IMR-90 (cell line): ENCODE results near the gene TIGD4. TPM values are rescaled to one million over a fixed set of nuclear protein-coding genes. Genes with fewer than 3 reads are reported as not detected.
A peak's percentile ranks its signal among the peaks of the same experiment; 100 is the strongest.

Experiments used
- ATAC-seq: fragments of 200-7000 bp; cut with Tn5 transposase; 2 replicates; pipeline ENCODE4 v1.9.1; 2020; ENCODE audit warnings: low read depth, mild to moderate bottlenecking, moderate library complexity
- BruUV-seq: library from RNA; stranded (reverse); fragments of 400-500 nt; replicated peaks from 2 replicates; lab custom pipeline; 2021; lab: Mats Ljungman, UMichigan
- CTCF ChIA-PET: fragments of 300-600 bp; formaldehyde crosslinking; extraction: SDS; loops from one replicate; lab custom pipeline; 2021; ENCODE audit warnings: antibody characterized with exemption; lab: Yijun Ruan, JAX
- POLR2A ChIA-PET: fragments of 300-600 bp; sonication (Branson Sonifier 250); formaldehyde crosslinking; loops from one replicate; lab custom pipeline; 2022; ENCODE audit warnings: antibody characterized with exemption; ENCODE audit not compliant: unreplicated experiment; lab: Charles Lee
- DNase-seq: peaks from one replicate; pipeline ENCODE4 v3.0.0; 2013
- H2AFZ ChIP-seq: replicated peaks from 2 replicates; pipeline ENCODE3; 2013; ENCODE audit warnings: low read length, mild to moderate bottlenecking; ENCODE audit not compliant: poor library complexity
- H2AK5ac ChIP-seq: 2 replicates; pipeline ENCODE4 v1.6.1; 2013; ENCODE audit warnings: low read depth, low read length, inconsistent platforms
- H2AK9ac ChIP-seq: replicated peaks from 2 replicates; pipeline ENCODE3; 2013; ENCODE audit warnings: mild to moderate bottlenecking, low read depth, low read length, moderate library complexity; ENCODE audit not compliant: poor library complexity
- H2BK120ac ChIP-seq: 2 replicates; pipeline ENCODE4 v1.6.1; 2013; ENCODE audit warnings: low read depth, low read length, inconsistent platforms
- H2BK15ac ChIP-seq: 3 replicates; pipeline ENCODE4 v1.6.1; 2013; ENCODE audit warnings: low read depth, low read length, inconsistent platforms
- H2BK20ac ChIP-seq: 2 replicates; pipeline ENCODE4 v1.6.1; 2013; ENCODE audit warnings: low read depth, mild to moderate bottlenecking, inconsistent platforms, low read length, moderate library complexity
- H2BK5ac ChIP-seq: 2 replicates; pipeline ENCODE4 v1.6.1; 2013; ENCODE audit warnings: mild to moderate bottlenecking, low read depth, low read length, inconsistent platforms; ENCODE audit not compliant: poor library complexity, severe bottlenecking
- H3K14ac ChIP-seq: replicated peaks from 2 replicates; pipeline ENCODE4 v1.6.1; 2013; ENCODE audit warnings: low read depth, low read length, inconsistent platforms
- H3K18ac ChIP-seq: 2 replicates; pipeline ENCODE4 v1.6.1; 2013; ENCODE audit warnings: low read depth, low read length, control low read depth
- H3K23ac ChIP-seq: 2 replicates; pipeline ENCODE4 v1.6.1; 2013; ENCODE audit warnings: low read depth, low read length, inconsistent platforms
- H3K27ac ChIP-seq: 2 replicates; pipeline ENCODE4 v1.5.1; 2013; ENCODE audit warnings: mild to moderate bottlenecking, control low read depth, low read length; ENCODE audit not compliant: insufficient read depth
- H3K27me3 ChIP-seq: 2 replicates; pipeline ENCODE4 v1.6.1; 2013; ENCODE audit warnings: low read length; ENCODE audit not compliant: control insufficient read depth, insufficient read depth
- H3K36me3 ChIP-seq: 2 replicates; pipeline ENCODE4 v1.6.1; 2013; ENCODE audit warnings: low read length, mixed read lengths; ENCODE audit not compliant: control insufficient read depth, insufficient read depth
- H3K4ac ChIP-seq: 2 replicates; pipeline ENCODE4 v1.6.1; 2013; ENCODE audit warnings: low read depth, low read length, inconsistent platforms
- H3K4me1 ChIP-seq: 2 replicates; pipeline ENCODE4 v1.6.1; 2013; ENCODE audit warnings: low read length, mixed read lengths; ENCODE audit not compliant: control insufficient read depth, insufficient read depth
- H3K4me2 ChIP-seq: 2 replicates; pipeline ENCODE4 v1.6.1; 2013; ENCODE audit warnings: low read depth, mild to moderate bottlenecking, control low read depth, low read length, moderate library complexity
- H3K4me3 ChIP-seq: 2 replicates; pipeline ENCODE4 v1.5.1; 2013; ENCODE audit warnings: low read depth, mild to moderate bottlenecking, control low read depth, low read length, moderate library complexity; ENCODE audit not compliant: insufficient read depth
- H3K56ac ChIP-seq: 2 replicates; pipeline ENCODE4 v1.6.1; 2013; ENCODE audit warnings: low read length, inconsistent platforms; ENCODE audit not compliant: insufficient read depth; ENCODE audit errors: extremely low read depth
- H3K79me1 ChIP-seq, 2 experiments: 2 replicates each; pipeline ENCODE4 v1.6.1; 2013; ENCODE audit warnings: low read length in 2 of 2, inconsistent platforms in 1 of 2, low read depth in 1 of 2
- H3K9ac ChIP-seq: 2 replicates; pipeline ENCODE4 v1.6.1; 2013; ENCODE audit warnings: low read depth, low read length, control low read depth
- H3K9me1 ChIP-seq: 2 replicates; pipeline ENCODE4 v1.6.1; 2013; ENCODE audit warnings: low read length, inconsistent platforms; ENCODE audit not compliant: insufficient read depth
- H3K9me3 ChIP-seq: 2 replicates; pipeline ENCODE4 v1.6.1; 2013; ENCODE audit warnings: low read length; ENCODE audit not compliant: control insufficient read depth, insufficient read depth
- H4K20me1 ChIP-seq: 2 replicates; pipeline ENCODE4 v1.6.1; 2013; ENCODE audit warnings: low read length, inconsistent platforms; ENCODE audit not compliant: insufficient read depth
- H4K5ac ChIP-seq: 2 replicates; pipeline ENCODE4 v1.6.1; 2013; ENCODE audit warnings: mild to moderate bottlenecking, low read depth, low read length, control low read depth
- H4K8ac ChIP-seq, 2 experiments: 2 replicates each; pipeline ENCODE4 v1.6.1; 2013; ENCODE audit warnings: low read depth in 2 of 2, low read length in 2 of 2, control low read depth in 1 of 2, inconsistent platforms in 1 of 2
- H4K91ac ChIP-seq: 2 replicates; pipeline ENCODE4 v1.6.1; 2013; ENCODE audit warnings: low read depth, low read length, inconsistent platforms; ENCODE audit not compliant: insufficient read depth
- CEBPB ChIP-seq: IDR thresholded peaks from 2 replicates; pipeline ENCODE4 v1.6.1; 2012; ENCODE audit warnings: low read depth, low read length, improper control_type of control experiment
- CTCF ChIP-seq: conservative IDR thresholded peaks from 2 replicates; pipeline ENCODE4 v1.5.1; 2012; ENCODE audit warnings: mild to moderate bottlenecking, low read depth, low read length, improper control_type of control experiment
- ELK1 ChIP-seq: fragments of 150-350 bp; IDR thresholded peaks from 2 replicates; pipeline ENCODE4 v1.6.1; 2016; ENCODE audit warnings: low read depth, mild to moderate bottlenecking, low read length, moderate library complexity, borderline replicate concordance
- FOS ChIP-seq: fragments of 150-350 bp; IDR thresholded peaks from 2 replicates; pipeline ENCODE4 v1.6.1; 2016; ENCODE audit warnings: low read depth, low read length
- MAFK ChIP-seq: IDR thresholded peaks from 2 replicates; pipeline ENCODE4 v1.6.1; 2012; ENCODE audit warnings: low read depth, low read length, improper control_type of control experiment
- MAZ ChIP-seq: IDR thresholded peaks from 2 replicates; pipeline ENCODE4 v1.6.1; 2012; ENCODE audit warnings: low read depth, mild to moderate bottlenecking, low read length, improper control_type of control experiment, moderate library complexity, borderline replicate concordance
- MXI1 ChIP-seq: IDR thresholded peaks from 2 replicates; pipeline ENCODE4 v1.6.1; 2012; ENCODE audit warnings: low read depth, mild to moderate bottlenecking, low read length, moderate library complexity, borderline replicate concordance
- NFE2L2 ChIP-seq: fragments of 150-350 bp; IDR thresholded peaks from 2 replicates; pipeline ENCODE4 v1.6.1; 2016; ENCODE audit warnings: low read depth, mild to moderate bottlenecking, low read length
- POLR2A ChIP-seq: IDR thresholded peaks from 2 replicates; pipeline ENCODE4 v1.6.1; 2012; ENCODE audit warnings: mild to moderate bottlenecking, low read depth, low read length
- RAD21 ChIP-seq: IDR thresholded peaks from 2 replicates; pipeline ENCODE4 v1.6.1; 2012; ENCODE audit warnings: low read length, improper control_type of control experiment
- RCOR1 ChIP-seq: IDR thresholded peaks from 2 replicates; pipeline ENCODE4 v1.6.1; 2012; ENCODE audit warnings: mild to moderate bottlenecking, low read length, improper control_type of control experiment; ENCODE audit not compliant: insufficient replicate concordance
- RFX5 ChIP-seq: IDR thresholded peaks from 2 replicates; pipeline ENCODE4 v1.8.0; 2012; ENCODE audit warnings: low read depth, mild to moderate bottlenecking, low read length, moderate library complexity
- SMC3 ChIP-seq: fragments of 150-350 bp; IDR thresholded peaks from 2 replicates; pipeline ENCODE4 v1.6.1; 2016; ENCODE audit warnings: low read depth, mild to moderate bottlenecking, antibody characterized with exemption, low read length, moderate library complexity
- USF2 ChIP-seq: fragments of 150-350 bp; IDR thresholded peaks from 2 replicates; pipeline ENCODE4 v1.6.1; 2017; ENCODE audit warnings: mild to moderate bottlenecking, antibody characterized with exemption, low read length, low read depth
- dilution Hi-C: fragments of 300-500 bp; cut with HindIII; formaldehyde crosslinking; loops from one replicate; pipeline ENCODE4 v1.14.3; 2018; ENCODE audit warnings: low sequenced_read_pairs; ENCODE audit not compliant: unreplicated experiment
- in situ Hi-C: fragments of 300-500 bp; cut with MboI; formaldehyde crosslinking; loops from 3 replicates; pipeline ENCODE4 v1.14.3; 2019; ENCODE audit warnings: low sequenced_read_pairs, inconsistent platforms, mixed read lengths
- intact Hi-C: fragments of 100-400 bp; cut with micrococcal nuclease; formaldehyde crosslinking; loops from 2 replicates; pipeline ENCODE4 v1.10.0; 2022
- polyA plus RNA-seq, 3 experiments: library from polyadenylated mRNA; depleted of rRNA; stranded (reverse); fragments of >200 nt; gene quantifications; 2 replicates each; pipeline ENCODE4 v1.2.3, GENCODE V29; 2012; ENCODE audit warnings: low replicate concordance in 1 of 3
- total RNA-seq: library from RNA; depleted of rRNA; stranded (reverse); fragments of >200 nt; gene quantifications from 2 replicates; pipeline ENCODE4 v1.2.3, GENCODE V29; 2012

The TIGD4 gene
- total and polyA plus RNA-seq, 2 of the 4 experiments (the other 2 are of a cell fraction), result 0.03 TPM; not detected in 1

- H3K27ac ChIP-seq, result no peak overlapping the region
- CTCF ChIA-PET, result no interaction called here
- H2BK120ac ChIP-seq, result no peak overlapping the region
- ATAC-seq (0 out of 2 replicates have a peak, but pooled peaks have one; percentile 24), DNase-seq (no peak)
- no peak overlapping the region for H3K4me3 ChIP-seq
- H3K36me3 ChIP-seq, result peaks cover 5% of the 10 kb centered on the region
- no peak overlapping the region for H2AFZ ChIP-seq
- no peak overlapping the region for H2AK9ac ChIP-seq
- no peaks in the 10 kb centered on the region for H4K20me1 ChIP-seq
- no peak overlapping the region for H3K9ac ChIP-seq
- BruUV-seq, result no TSS peak
- peaks cover 3% of the 10 kb centered on the region; the same call in 1 of the 2 replicates for H3K9me3 ChIP-seq
- H3K18ac ChIP-seq, result no peak overlapping the region
- no peak overlapping the region for H3K23ac ChIP-seq
- intact Hi-C loops, result no loop called here
- H3K14ac ChIP-seq, result no peak overlapping the region
- POLR2A ChIA-PET, result no interaction called here
- no peak overlapping the region for H4K91ac ChIP-seq
- peaks cover 23 to 27% of the 10 kb centered on the region in 2 experiments for H3K79me1 ChIP-seq
- no peaks in the 10 kb centered on the region for H3K4me1 ChIP-seq
- no peaks in the 10 kb centered on the region for H3K27me3 ChIP-seq
- in situ Hi-C loops, result no loop called here
- H2AK5ac ChIP-seq, result no peak overlapping the region
- no peak overlapping the region for H2BK15ac ChIP-seq
- H3K4ac ChIP-seq, result no peak overlapping the region
- dilution Hi-C loops, result no loop called here
- H2BK5ac ChIP-seq, result no peak overlapping the region
- H3K56ac ChIP-seq, result no peak overlapping the region
- no peak overlapping the region for H2BK20ac ChIP-seq
- no peak for TF ChIP-seq SMC3
- TF ChIP-seq MAFK, result no peak
- TF ChIP-seq MAZ, result no peak
- no peak for TF ChIP-seq FOS
- TF ChIP-seq RCOR1, result no peak
- TF ChIP-seq MXI1, result no peak
- TF ChIP-seq RAD21, result no peak
- no peak for TF ChIP-seq USF2
- TF ChIP-seq CEBPB, result no peak
- TF ChIP-seq RFX5, result no peak
- TF ChIP-seq NFE2L2, result no peak
- no peak for TF ChIP-seq CTCF
- TF ChIP-seq ELK1, result no peak
- no peak for TF ChIP-seq POLR2A
- no peak overlapping the region for H4K8ac ChIP-seq
- no peaks in the 10 kb centered on the region; the same call in 1 of the 2 replicates for H3K9me1 ChIP-seq
- no peak overlapping the region for H4K5ac ChIP-seq
- H3K4me2 ChIP-seq, result no peak overlapping the region
These were observed 35.5 kb upstream of the TIGD4 start for GRCh38 chr4:152815078-152815477.
